Gastrocnemius medialis (tissue), 4 donors: ENCODE measurements around the gene CHMP2A.

Experiments
- POLR2A ChIP-seq, 2 donors: fragments of 450-650 bp; IDR thresholded peaks; one replicate each; pipeline ENCODE4 v1.6.1; 2017; ENCODE audit warnings: antibody characterized with exemption in 2 of 2, mild to moderate bottlenecking in 2 of 2, moderate library complexity in 2 of 2
- TF ChIP-seq, protein P1 (sequence below), 5 experiments: fragments of 450-650 bp in 3 of 5; fragments of 200-600 bp in 2 of 5; sonication (generic) in 2 of 5; IDR thresholded peaks in 4 of 5; conservative IDR thresholded peaks in 1 of 5; 1 replicate in 4 of 5; 2 replicates in 1 of 5; pipeline ENCODE4 v1.5.1; 2016 to 2019; ENCODE audit warnings: antibody characterized with exemption in 5 of 5, mild to moderate bottlenecking in 3 of 5, moderate library complexity in 3 of 5

DNA sequence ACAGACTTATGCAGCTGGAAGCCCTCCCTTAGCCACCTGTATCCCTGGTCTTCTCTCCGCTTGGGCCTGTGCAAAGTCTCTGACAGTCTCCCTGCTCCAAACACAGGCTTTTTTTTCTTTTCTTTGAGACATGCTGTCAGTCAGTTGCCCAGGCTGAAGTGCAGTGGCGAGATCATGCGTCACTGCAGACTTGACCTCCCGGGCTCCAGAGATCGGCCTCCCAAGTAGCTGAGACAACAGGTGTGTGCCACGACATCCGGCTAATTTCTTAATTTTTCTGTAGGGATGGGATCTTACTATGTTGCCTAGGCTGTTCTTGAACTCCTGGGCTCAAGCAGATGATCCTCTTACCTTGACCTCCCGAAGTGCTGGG lies 16.7 kb upstream of the CHMP2A start:
- TF ChIP-seq, protein P1, sequence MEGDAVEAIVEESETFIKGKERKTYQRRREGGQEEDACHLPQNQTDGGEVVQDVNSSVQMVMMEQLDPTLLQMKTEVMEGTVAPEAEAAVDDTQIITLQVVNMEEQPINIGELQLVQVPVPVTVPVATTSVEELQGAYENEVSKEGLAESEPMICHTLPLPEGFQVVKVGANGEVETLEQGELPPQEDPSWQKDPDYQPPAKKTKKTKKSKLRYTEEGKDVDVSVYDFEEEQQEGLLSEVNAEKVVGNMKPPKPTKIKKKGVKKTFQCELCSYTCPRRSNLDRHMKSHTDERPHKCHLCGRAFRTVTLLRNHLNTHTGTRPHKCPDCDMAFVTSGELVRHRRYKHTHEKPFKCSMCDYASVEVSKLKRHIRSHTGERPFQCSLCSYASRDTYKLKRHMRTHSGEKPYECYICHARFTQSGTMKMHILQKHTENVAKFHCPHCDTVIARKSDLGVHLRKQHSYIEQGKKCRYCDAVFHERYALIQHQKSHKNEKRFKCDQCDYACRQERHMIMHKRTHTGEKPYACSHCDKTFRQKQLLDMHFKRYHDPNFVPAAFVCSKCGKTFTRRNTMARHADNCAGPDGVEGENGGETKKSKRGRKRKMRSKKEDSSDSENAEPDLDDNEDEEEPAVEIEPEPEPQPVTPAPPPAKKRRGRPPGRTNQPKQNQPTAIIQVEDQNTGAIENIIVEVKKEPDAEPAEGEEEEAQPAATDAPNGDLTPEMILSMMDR (IDR thresholded peaks at IDR 0.05 in 4 of 5, conservative IDR thresholded peaks at IDR 0.05 in 1 of 5), result no peak
- TF ChIP-seq POLR2A (IDR thresholded peaks at IDR 0.05), result no peak
